Measurements from ENCODE around the gene OR4E1.
"Not testable (repeated sequence)": the region's sequence is repeated elsewhere in the genome, so short reads cannot be mapped to it uniquely, and the experiment has no call there.

The OR4E1 gene, protein sequence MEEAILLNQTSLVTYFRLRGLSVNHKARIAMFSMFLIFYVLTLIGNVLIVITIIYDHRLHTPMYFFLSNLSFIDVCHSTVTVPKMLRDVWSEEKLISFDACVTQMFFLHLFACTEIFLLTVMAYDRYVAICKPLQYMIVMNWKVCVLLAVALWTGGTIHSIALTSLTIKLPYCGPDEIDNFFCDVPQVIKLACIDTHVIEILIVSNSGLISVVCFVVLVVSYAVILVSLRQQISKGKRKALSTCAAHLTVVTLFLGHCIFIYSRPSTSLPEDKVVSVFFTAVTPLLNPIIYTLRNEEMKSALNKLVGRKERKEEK

GRCh38 chr14:21673718-21674117 is at the start of gene OR4E1:
TSS of gene OR4E1 (minus strand) at chr14:21673818. CDS start at chr14:21670935, 2,883 bp downstream.
- no peak for DNase-seq

DNA sequence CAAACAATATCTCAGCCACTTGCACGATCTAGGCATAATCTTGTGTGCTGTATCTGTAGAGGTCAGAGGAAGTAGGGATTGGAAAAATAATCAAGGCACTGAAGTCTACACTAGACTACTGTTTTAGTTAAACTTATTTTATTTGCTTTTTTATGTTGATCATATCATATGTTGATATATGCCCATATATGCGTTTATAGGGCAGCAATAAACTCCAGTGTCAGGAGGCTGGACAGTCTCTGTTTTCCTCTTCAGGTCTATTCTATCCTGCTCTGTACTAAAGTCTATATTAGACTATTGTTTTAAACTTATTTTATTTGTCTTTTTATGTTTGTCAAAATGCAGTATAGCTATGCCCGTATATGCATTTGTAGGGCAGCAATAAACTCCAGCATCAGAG is 47.9 kb upstream of the OR4E1 start:
- no peak for DNase-seq

- DNase-seq, result no peak
Observed at GRCh38 chr14:21719841-21720240, 46.2 kb upstream of the OR4E1 start.

- DNase-seq, result no peak
Observed at GRCh38 chr14:21714318-21714929, 40.8 kb upstream of the OR4E1 start.

DNA sequence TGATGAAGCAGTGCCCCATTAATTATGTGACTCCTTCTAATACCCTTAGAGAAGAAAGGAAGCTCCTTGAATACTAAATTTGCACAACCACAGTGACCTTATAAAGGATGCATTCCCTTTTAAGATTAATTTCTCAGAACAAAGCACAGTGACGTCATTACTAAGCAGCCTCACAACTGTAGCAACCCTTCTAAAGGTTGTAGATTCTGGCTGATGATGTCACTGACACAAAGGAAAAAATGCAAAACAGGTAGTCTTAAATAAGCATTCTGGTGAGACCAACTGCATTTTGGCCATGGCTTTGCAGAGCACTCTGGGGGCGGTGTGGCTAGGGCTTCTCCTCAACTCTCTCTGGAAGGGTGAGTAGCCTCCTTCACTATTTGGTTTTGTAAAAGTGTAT is 38.4 kb upstream of the OR4E1 start:
- no peak for DNase-seq

DNA sequence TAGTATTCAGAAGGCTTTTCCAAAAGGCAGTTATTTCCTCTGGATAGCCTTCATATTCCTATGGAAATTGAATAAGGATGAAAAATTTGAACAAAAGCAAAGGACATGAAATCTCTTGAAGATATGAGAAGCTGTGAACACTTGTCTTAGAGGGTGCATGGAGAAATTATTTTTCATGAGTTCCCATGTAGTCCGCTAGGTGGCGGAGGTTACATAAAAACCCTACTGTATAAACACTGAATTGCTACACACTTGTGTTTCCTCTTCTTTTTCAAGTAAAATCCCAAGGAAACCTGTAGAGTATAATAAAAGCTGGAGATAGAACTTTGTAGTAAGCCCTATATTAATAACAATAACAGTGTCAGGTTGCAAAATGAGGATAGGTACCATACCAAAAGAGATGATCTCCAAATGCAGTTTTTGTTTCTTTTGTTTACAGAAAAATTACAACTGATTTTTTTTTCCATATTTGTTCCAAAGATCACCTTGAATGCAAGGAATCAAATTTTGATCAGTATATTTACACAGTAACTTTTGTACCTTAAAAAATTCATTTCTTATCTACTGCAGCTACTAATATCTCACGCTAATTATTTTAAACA is 37.8 kb upstream of the OR4E1 start:
- DNase-seq, result peak; percentile 27

GRCh38 chr14:21704338-21704737 is 30.7 kb upstream of the OR4E1 start:
- no peak for DNase-seq

DNA sequence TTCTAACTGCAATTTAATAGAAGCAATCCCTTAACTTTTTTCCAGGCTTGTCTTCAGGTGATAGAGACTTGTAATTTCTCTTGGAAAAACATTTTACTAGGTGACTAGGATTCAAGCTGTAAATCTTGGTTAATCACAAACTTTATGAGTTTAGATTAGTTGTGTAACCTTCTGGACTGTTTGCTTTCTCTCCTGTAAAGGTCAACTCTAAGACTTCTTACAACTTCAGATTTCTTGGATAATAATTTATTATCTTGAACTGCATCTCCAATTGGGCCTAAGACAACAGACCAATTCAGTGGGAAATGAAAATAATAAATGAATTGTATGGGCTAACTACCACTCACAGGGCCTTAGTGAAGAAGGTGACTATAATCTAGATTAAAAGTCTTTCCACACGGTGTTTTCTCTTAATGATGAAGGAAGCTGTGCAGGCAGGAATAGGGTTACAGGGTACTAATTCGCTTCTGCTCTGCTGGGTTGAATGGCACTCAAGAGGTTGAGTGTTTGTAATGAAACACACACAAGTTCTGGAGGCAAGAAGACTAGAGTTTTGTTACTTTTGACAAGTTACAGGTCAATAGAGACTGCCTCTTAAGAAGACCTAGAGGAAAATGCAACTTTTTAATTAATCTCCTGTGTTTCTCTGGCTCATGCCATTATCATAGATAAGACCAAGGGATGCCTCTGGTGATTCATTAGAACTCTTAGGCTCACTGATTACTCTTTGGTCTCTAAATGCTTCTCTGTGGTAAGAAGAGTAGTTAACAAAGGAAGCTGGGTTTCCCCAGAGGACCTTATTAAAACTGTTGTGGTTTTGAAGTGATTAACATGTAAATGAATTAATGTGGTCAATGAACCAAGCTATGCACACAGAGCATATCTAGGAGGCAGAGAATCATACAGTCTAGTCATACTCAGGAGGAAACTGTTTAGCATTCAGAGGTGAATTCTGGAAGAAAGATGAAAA is 30.0 kb upstream of the OR4E1 start:
- no peak for DNase-seq

DNA sequence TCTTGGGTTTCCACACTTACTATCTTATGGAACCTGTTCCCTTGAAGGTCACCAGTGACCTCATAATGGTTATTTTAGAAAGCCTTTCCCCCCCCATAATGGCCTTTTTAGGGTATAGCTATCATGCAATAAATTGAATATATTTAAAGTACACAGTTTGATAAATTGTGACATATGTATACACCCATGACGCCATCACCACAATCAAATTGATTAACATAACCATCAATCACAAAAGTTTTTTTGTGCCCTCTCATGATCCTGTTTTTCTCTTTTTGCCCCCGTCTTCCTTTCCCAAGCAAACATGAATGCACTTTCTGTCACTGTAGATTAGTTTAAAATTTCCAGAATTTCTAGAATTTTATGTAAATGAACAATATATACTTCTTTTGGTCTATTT is 28.7 kb upstream of the OR4E1 start:
- no peak for DNase-seq

GRCh38 chr14:21699551-21699950 is 25.9 kb upstream of the OR4E1 start:
- DNase-seq, result no peak

- not testable (repeated sequence) for DNase-seq
Observed at GRCh38 chr14:21698538-21698937, 24.9 kb upstream of the OR4E1 start.

DNA sequence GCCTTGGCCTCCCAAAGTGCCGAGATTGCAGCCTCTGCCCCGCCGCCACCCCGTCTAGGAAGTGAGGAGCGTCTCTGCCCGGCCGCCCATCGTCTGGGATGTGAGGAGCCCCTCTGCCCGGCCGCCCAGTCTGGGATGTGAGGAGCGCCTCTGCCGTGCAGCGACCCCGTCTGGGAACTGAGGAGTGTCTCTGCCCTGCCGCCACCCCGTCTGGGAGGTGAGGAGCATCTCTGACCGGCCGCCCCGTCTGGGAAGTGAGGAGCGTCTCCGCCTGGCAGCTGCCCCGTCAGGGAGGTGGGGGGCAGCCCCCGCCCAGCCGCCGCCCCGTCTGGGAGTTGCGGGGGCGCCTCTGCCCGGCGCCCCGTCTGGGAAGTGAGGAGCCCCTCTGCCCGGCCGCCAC is 24.0 kb upstream of the OR4E1 start:
- DNase-seq, result not testable (repeated sequence)

DNA sequence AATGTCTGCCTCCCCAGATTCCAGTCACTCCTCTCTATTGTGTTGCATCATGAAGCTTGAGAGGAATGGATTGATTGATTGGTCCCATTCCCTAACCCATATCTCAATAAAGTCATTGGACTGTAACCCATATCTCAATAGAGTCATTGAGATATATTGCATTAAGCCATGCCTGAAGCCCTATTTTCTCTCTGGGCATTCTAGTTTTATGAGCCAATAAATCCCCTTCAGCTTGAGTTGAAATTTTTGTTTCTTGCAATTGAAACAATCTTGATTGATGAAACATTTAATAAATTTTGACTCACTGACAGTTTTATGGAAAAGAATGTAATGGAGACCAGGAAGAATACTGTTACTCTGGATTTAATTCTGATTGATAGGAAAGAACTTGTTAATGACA is 20.8 kb upstream of the OR4E1 start:
- no peak for DNase-seq

- DNase-seq, result no peak
Observed at GRCh38 chr14:21686468-21686867, 12.8 kb upstream of the OR4E1 start.

DNA sequence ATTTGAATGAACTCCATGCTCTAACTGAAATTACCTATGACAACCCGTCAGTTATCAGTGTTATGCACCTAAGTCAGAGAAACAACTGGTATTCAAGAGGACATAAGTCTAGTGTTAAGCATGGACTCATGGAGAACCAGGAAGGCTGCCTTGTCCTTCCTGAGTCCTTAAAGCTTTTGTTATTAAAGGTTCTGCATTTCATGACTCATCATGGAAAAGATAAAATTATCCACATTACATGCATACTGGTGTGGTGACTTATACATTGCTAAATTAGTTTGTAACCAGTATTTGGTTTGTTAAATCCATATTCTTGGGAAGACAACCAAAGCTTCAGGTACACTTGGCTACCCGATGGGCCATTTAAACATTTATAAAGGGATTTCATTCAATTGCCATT is 6.5 kb upstream of the OR4E1 start:
- no peak for DNase-seq

DNA sequence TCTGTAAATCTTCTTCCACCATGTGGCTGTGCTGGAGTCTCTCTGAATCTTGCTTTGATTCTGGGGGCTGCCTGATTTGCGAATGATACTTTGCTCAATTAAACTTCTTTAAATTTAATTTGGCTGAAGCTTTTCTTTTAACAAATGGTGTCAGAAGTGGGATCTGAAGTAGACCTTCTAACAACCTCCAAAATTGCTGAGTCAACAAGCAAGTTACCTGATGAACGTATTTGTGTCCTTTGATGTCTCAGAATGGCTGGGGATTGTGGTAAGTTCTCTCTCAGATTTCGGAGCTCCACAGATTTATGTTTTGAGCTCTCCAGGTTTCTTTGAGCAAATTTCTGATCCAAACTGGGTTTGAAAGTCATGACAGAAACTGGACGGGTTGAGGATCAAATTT is 1.9 kb upstream of the OR4E1 start:
- no peak for DNase-seq

DNA sequence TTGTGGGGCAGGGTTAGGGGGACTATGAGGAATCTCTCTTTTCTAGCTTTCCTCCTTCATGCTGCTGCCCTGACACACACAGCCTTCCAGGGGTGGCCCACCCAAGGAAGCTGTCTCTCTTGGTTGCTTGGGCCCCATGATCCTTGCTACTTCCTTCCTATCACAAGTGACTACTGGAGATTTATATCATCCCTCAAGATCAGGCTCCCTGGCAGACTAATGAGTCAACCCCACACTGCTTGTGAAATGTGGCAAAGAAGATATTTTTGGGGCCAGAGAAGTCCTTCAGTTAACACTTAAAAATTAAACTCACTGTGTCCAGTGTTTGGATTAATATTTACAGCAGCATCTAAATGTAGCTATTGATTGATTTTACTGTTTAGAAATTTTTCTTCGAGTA is 1.5 kb downstream of the OR4E1 start:
- no peak for DNase-seq

GRCh38 chr14:21671371-21671770 is 2.2 kb downstream of the OR4E1 start:
- DNase-seq, result no peak

DNA sequence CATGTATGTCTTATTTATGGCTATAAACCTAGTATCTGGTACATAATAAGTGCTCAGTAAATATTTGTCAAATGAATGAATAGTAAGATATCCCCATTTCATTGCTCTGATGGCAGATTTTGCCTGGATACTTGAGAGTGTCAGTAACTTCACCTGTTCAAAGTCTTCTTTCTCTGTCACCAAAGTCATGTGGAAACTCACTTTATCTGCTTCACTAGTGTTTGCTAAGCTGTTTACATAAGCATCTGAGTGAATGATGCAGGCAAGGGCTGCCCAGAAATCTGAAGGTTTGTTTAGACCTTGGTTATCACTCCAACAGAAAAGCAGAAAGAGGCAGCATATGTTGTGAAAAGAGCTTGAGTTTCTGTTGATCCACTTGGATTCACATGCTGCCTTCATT is 4.3 kb downstream of the OR4E1 start:
- DNase-seq, result no peak

- DNase-seq, result no peak
Observed at GRCh38 chr14:21668377-21668776, 5.2 kb downstream of the OR4E1 start.

- DNase-seq, result no peak
Observed at GRCh38 chr14:21656980-21657379, 16.6 kb downstream of the OR4E1 start.

GRCh38 chr14:21654215-21654614 is 19.4 kb downstream of the OR4E1 start:
- DNase-seq, result no peak

- no peak for DNase-seq
Observed at GRCh38 chr14:21653331-21653885, 20.2 kb downstream of the OR4E1 start, which contains the start of gene OR4E2. TSS of gene OR4E2 (plus strand) at chr14:21653835. CDS start at chr14:21665083, 11,248 bp downstream.
